H1 (cell line): ENCODE data around the gene RGN. TPM values are rescaled to one million over a fixed set of nuclear protein-coding genes. Genes with fewer than 3 reads are reported as not detected.

Source experiments
- ASH2L ChIP-seq: fragments of 200-600, 300-600 bp; sonication (generic); IDR thresholded peaks from one replicate; pipeline ENCODE4 v1.7.1; 2017; ENCODE audit warnings: low read length
- EP300 ChIP-seq, 2 experiments: IDR thresholded peaks; 1 replicate in 1 of 2; 2 replicates in 1 of 2; pipeline ENCODE4 v1.6.1; 2011 to 2012; ENCODE audit warnings: low read depth in 2 of 2, low read length in 2 of 2, mild to moderate bottlenecking in 2 of 2, borderline replicate concordance in 1 of 2, inconsistent platforms in 1 of 2, moderate library complexity in 1 of 2
- MAFK ChIP-seq: IDR thresholded peaks from 2 replicates; pipeline ENCODE4 v1.6.1; 2012; ENCODE audit warnings: low read depth, mild to moderate bottlenecking, improper control_type of control experiment, low read length
- PHF8 ChIP-seq: fragments of 200-600 bp; sonication (generic); conservative IDR thresholded peaks from 2 replicates; pipeline ENCODE4 v1.7.1; 2012; ENCODE audit warnings: low read depth, mild to moderate bottlenecking, inconsistent platforms, low read length, moderate library complexity
- RNF2 ChIP-seq: fragments of 200-900, 300-1000 bp; sonication (generic); IDR thresholded peaks from 2 replicates; pipeline ENCODE4 v1.7.1; 2016; ENCODE audit warnings: borderline replicate concordance, low read depth, mild to moderate bottlenecking, antibody characterized with exemption, low read length; ENCODE audit not compliant: poor library complexity, severe bottlenecking; ENCODE audit errors: missing control alignments
- TCF12 ChIP-seq: IDR thresholded peaks from 2 replicates; pipeline ENCODE4 v1.6.1; 2011; ENCODE audit warnings: low read depth, mild to moderate bottlenecking, low read length
- ZNF274 ChIP-seq: IDR thresholded peaks from 2 replicates; pipeline ENCODE4 v1.7.0; 2012; ENCODE audit warnings: low read length, borderline replicate concordance; ENCODE audit errors: extremely low read depth
- polyA plus RNA-seq, 7 experiments: library from polyadenylated mRNA; depleted of rRNA in 3 of 7; stranded (reverse) in 5 of 7; unstranded in 2 of 7; fragments of >200 nt in 5 of 7; fragments of 200-250 nt in 2 of 7; gene quantifications; 1 replicate in 5 of 7; 2 replicates in 1 of 7; 4 replicates in 1 of 7; pipeline versions ENCODE4 v1.2.1 to v1.2.3, GENCODE V29; 2011 to 2013; ENCODE audit warnings: missing spikeins in 2 of 7, mixed read lengths in 2 of 7
- total RNA-seq: library from RNA; stranded (reverse); fragmentation: NEBNext Ultra II Directional; extraction: Animal tissue kit (Norgen Biotek cat#: 25700); gene quantifications from 2 replicates; pipeline ENCODE4 v1.2.1, GENCODE V29; 2021

RGN gene
- total and polyA plus RNA-seq, 2 of the 8 experiments (the other 6 are each of a cell fraction or from before 2014, with no cell fraction given): 0.32 to 3.1 TPM

DNA sequence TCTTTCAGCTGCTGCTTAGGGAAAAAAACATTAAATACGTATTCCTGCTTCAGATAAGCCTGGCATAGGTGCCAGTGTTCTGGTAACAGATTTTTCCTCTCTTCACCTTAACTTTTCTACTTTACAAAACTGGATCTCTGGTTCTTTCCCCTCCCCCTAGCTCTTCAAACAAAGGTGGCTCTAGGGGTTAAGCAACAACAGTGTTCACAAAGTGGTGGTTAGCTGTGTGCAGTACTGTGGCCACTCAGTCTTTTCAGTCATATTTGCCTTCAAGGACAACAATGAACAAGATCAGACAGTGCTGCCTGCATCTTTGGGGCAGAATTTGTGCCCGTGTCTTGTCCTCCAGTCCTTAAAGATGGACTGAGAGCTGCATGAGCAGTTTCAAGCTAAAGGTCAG lies 15.1 kb upstream of the RGN start (continued):
- TF ChIP-seq EP300 (IDR thresholded peaks at IDR 0.05; ENCODE audit: borderline replicate concordance in 1 of 2, low read depth in 2 of 2, low read length in 2 of 2) (no peak), TCF12 (no peak), PHF8 (no peak), ASH2L (no peak), ZNF274 (no peak), RNF2 (no peak), MAFK (no peak)
